Measurements from ENCODE around the gene AP4S1. TPM values are rescaled to one million over a fixed set of nuclear protein-coding genes. Genes with fewer than 3 reads are reported as not detected.

AP4S1 gene
- total and polyA plus RNA-seq, 2 of the 8 experiments (the other 6 are each of a cell fraction or from before 2014, with no cell fraction given), result 2.8 to 9.9 TPM

DNA sequence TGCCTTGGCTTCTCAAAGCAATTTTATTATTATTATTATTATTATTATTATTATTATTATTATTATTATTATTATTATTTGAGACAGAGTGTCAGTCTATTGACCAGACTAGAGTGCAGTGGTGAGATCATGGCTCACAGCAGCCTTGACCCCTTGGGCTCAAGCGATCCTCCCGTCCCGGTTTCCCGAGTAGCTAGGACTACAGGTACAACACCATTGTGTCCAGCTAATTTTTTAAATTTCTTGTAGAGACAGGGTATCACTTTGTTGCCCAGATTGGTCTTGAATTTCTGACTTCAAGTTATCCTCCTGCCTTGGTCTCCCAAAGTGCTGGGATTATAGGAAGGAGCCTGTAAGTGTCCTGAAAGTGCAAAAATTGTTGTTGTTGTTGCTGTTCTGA lies 11.6 kb upstream of the AP4S1 start:
- no peaks in the 10 kb centered on the region for H3K23me2 ChIP-seq (ENCODE audit: low read depth, low read length)
- ChIA-PET CTCF (ENCODE audit: partially characterized antibody) (interaction anchor here (0.7 kb wide), 1 partner anchor 436 kb away, joined by 3 read pairs; no protein-coding TSS in a partner anchor), POLR2A (ENCODE audit: partially characterized antibody) (interaction anchor here (6.2 kb wide), 1 partner anchor 11 kb away, joined by 38 read pairs; the partner anchor contains the start of genes AP4S1 and STRN3)
- H3K23ac ChIP-seq (ENCODE audit: insufficient read length), result no peak overlapping the region
- WGBS, 2 experiments (ENCODE audit: extremely low coverage in 1 of 2, insufficient coverage in 1 of 2, insufficient read length in 1 of 2, insufficient replicate concordance in 2 of 2, low coverage in 1 of 2, low lambda C conversion rate in 2 of 2, missing lambda C conversion rate in 1 of 2), result 100% methylated on average over 4 of the region's 4 CpGs; no CpG with 5 or more reads in 1 of the 2 experiments
- no peak overlapping the region for H2BK15ac ChIP-seq (ENCODE audit: low read length)
- peaks cover 14 to 95% of the 10 kb centered on the region in 2 experiments for H3K79me2 ChIP-seq (ENCODE audit: control insufficient read depth in 1 of 2, insufficient read depth in 2 of 2, low read length in 2 of 2)
- no peak overlapping the region for H3K4me3 ChIP-seq (ENCODE audit: extremely low read depth in 1 of 4, insufficient read depth in 2 of 4, low read depth in 3 of 4, low read length in 4 of 4)
- H3K56ac ChIP-seq (replicated peaks; ENCODE audit: insufficient read length, low read depth, low read length), result no peak overlapping the region
- DNase-seq (ENCODE audit: low read depth in 1 of 2, low spot score in 2 of 2) (no peak), FAIRE-seq (no peak)
- H3K79me1 ChIP-seq (ENCODE audit: low read depth, low read length), result peaks cover 4% of the 10 kb centered on the region; the same call in 1 of the 2 replicates
- H3K9ac ChIP-seq (replicated peaks in 1 of 4; ENCODE audit: extremely low read depth in 1 of 4, low read depth in 3 of 4, low read length in 3 of 4), result no peak overlapping the region
- H3K4ac ChIP-seq (replicated peaks; ENCODE audit: insufficient read length, low read depth, low read length), result no peak overlapping the region
- H3K27me3 ChIP-seq (replicated peaks in 1 of 4; ENCODE audit: control insufficient read depth in 3 of 4, extremely low read depth in 1 of 4, insufficient read depth in 3 of 4, low read length in 3 of 4), result no peaks in the 10 kb centered on the region
- H3K9me3 ChIP-seq (ENCODE audit: insufficient read depth in 2 of 2, low read depth in 1 of 2, low read length in 1 of 2), result no peaks in the 10 kb centered on the region
- peaks cover 10 to 12% of the 10 kb centered on the region in 2 experiments for H4K20me1 ChIP-seq (replicated peaks in 1 of 2; ENCODE audit: control insufficient read depth in 1 of 2, insufficient read depth in 2 of 2, low read length in 2 of 2)
- no peak overlapping the region for H2BK120ac ChIP-seq (replicated peaks; ENCODE audit: low read depth, low read length)
- H2BK5ac ChIP-seq (ENCODE audit: low read depth, low read length), result no peak overlapping the region
- peaks cover 0 to 2% (median 0%) of the 10 kb centered on the region in 4 experiments; a peak in 1 of 7 replicates for H3K4me1 ChIP-seq (replicated peaks in 1 of 4; ENCODE audit: control insufficient read depth in 3 of 4, insufficient read depth in 4 of 4, low read length in 3 of 4)
- H2BK20ac ChIP-seq (ENCODE audit: low read length), result no peak overlapping the region
- no peak overlapping the region for H2AK5ac ChIP-seq (ENCODE audit: low read depth, low read length)
- H3K18ac ChIP-seq (ENCODE audit: extremely low read depth, low read length), result no peak overlapping the region
- H3K4me2 ChIP-seq (ENCODE audit: insufficient read depth in 1 of 2, low read depth in 2 of 2, low read length in 2 of 2), result no peak overlapping the region
- no peak overlapping the region for H4K91ac ChIP-seq (replicated peaks; ENCODE audit: insufficient read length, low read length)
- no peak for TF ChIP-seq POLR2AphosphoS5 (IDR thresholded peaks at IDR 0.05; ENCODE audit: low read depth, low read length)
- no peak overlapping the region for H3K27ac ChIP-seq (ENCODE audit: low read depth, low read length)
- no peak overlapping the region for H4K8ac ChIP-seq (ENCODE audit: extremely low read depth, insufficient read depth, low read length)
- no peak overlapping the region for H2AFZ ChIP-seq (ENCODE audit: low read length)
- H2BK12ac ChIP-seq (ENCODE audit: low read depth, low read length), result no peak overlapping the region
- peaks cover 0 to 10% (median 2%) of the 10 kb centered on the region in 4 experiments; a peak in 2 of 8 replicates for H3K36me3 ChIP-seq (ENCODE audit: control insufficient read depth in 2 of 4, insufficient read depth in 4 of 4, low read length in 3 of 4)
- no peak overlapping the region for H3K14ac ChIP-seq (ENCODE audit: insufficient read length)
- H4K5ac ChIP-seq (ENCODE audit: insufficient read length, low read depth, low read length), result no peak overlapping the region
